SJSA1 (cell line): Measurements from ENCODE around the gene USF2. TPM values are rescaled to one million over a fixed set of nuclear protein-coding genes. Genes with fewer than 3 reads are reported as not detected.

Experiments
- DNase-seq, 2 experiments: peaks; one replicate each; pipeline ENCODE4 v3.0.0-alpha.2; 2015 to 2020; ENCODE audit warnings: low spot score in 2 of 2, low read depth in 1 of 2
- H3K27ac ChIP-seq: fragments of 250-450 bp; sonication (Bioruptor Pico); 2 replicates; pipeline ENCODE4 v1.5.1; 2020; ENCODE audit warnings: mild to moderate bottlenecking, moderate library complexity
- H3K27me3 ChIP-seq: fragments of 250-450 bp; sonication (Bioruptor Pico); replicated peaks from 2 replicates; pipeline ENCODE4 v1.5.1; 2020; ENCODE audit warnings: mild to moderate bottlenecking, moderate library complexity
- H3K36me3 ChIP-seq: fragments of 250-450 bp; sonication (Bioruptor Pico); 2 replicates; pipeline ENCODE4 v1.5.1; 2020; ENCODE audit warnings: mild to moderate bottlenecking
- H3K4me1 ChIP-seq: fragments of 250-450 bp; sonication (Bioruptor Pico); replicated peaks from 2 replicates; pipeline ENCODE4 v1.6.1; 2021; ENCODE audit warnings: mild to moderate bottlenecking
- H3K4me3 ChIP-seq: fragments of 250-450 bp; sonication (Bioruptor Pico); 2 replicates; pipeline ENCODE4 v1.5.1; 2020; ENCODE audit warnings: mild to moderate bottlenecking
- H3K9me3 ChIP-seq: fragments of 250-450 bp; sonication (Bioruptor Pico); replicated peaks from 2 replicates; pipeline ENCODE4 v1.5.1; 2020; ENCODE audit warnings: mild to moderate bottlenecking
- total RNA-seq: library from RNA; depleted of rRNA; stranded (reverse); fragments of >200 nt; shearing (Covaris generic); gene quantifications from 2 replicates; pipeline ENCODE4 v1.2.3, GENCODE V29; 2014; rRNA removed

The USF2 gene
- total RNA-seq, 1 experiment from 2014 or later: 60.3 TPM

- no peaks in the 10 kb centered on the region for H3K9me3 ChIP-seq
- H3K27ac ChIP-seq: no peak overlapping the region
- DNase-seq: no peak
- no peaks in the 10 kb centered on the region for H3K27me3 ChIP-seq
- no peak overlapping the region for H3K4me3 ChIP-seq
- no peaks in the 10 kb centered on the region for H3K36me3 ChIP-seq
- no peaks in the 10 kb centered on the region for H3K4me1 ChIP-seq
Measured at GRCh38 chr19:35329323-35329722, 60.6 kb downstream of the USF2 start.

Other genes with a start within 250 kb of the USF2 start
- 2.9 and 4.0 TPM in 2 replicates for gene SCN1B, start 238.5 kb upstream of the USF2 start, total RNA-seq
- not detected in 2 replicates for gene HPN, start 227.2 kb upstream of the USF2 start, total RNA-seq
- not detected in 2 replicates for gene FXYD3, start 153.1 kb upstream of the USF2 start, total RNA-seq
- not detected in 2 replicates for gene LGI4, start 133.9 kb upstream of the USF2 start, total RNA-seq
- not detected in 2 replicates for gene FXYD1, start 130.1 kb upstream of the USF2 start, total RNA-seq
- not detected in 2 replicates for gene FXYD7, start 125.7 kb upstream of the USF2 start, total RNA-seq
- gene FXYD5, start 114.2 kb upstream of the USF2 start, total RNA-seq: 32.9 and 42.6 TPM in 2 replicates
- gene FAM187B, start 40.2 kb upstream of the USF2 start, total RNA-seq: not detected in 2 replicates
- gene LSR, start 20.0 kb upstream of the USF2 start, total RNA-seq: 2.0 TPM in 1 of 2 replicates, not detected in the other
- not detected in 2 replicates for gene HAMP, start 13.6 kb downstream of the USF2 start, total RNA-seq
- 0.50 TPM in 1 of 2 replicates, not detected in the other for gene MAG, start 23.2 kb downstream of the USF2 start, total RNA-seq
- gene CD22, start 60.2 kb downstream of the USF2 start, total RNA-seq: 0.03 and 0.21 TPM in 2 replicates
- not detected in 2 replicates for gene FFAR1, start 78.9 kb downstream of the USF2 start, total RNA-seq
- not detected in 2 replicates for gene FFAR3, start 89.5 kb downstream of the USF2 start, total RNA-seq
- not detected in 2 replicates for gene GPR42, start 102.1 kb downstream of the USF2 start, total RNA-seq
- not detected in 2 replicates for gene FFAR2, start 179.3 kb downstream of the USF2 start, total RNA-seq
- gene KRTDAP, start 221.5 kb downstream of the USF2 start, total RNA-seq: not detected in 2 replicates
- gene DMKN, start 244.7 kb downstream of the USF2 start, total RNA-seq: not detected in 2 replicates